SK-N-SH (cell line): ENCODE data around the gene SSNA1. TPM values are rescaled to one million over a fixed set of nuclear protein-coding genes. Genes with fewer than 3 reads are reported as not detected.

Source experiments
- CTCF ChIA-PET: fragments of 300-600, 350-600 bp; formaldehyde crosslinking; extraction: SDS; loops from one replicate; lab custom pipeline; 2021; lab: Yijun Ruan, JAX
- POLR2A ChIA-PET: fragments of 350-600 bp; sonication (Branson Sonifier 250); formaldehyde crosslinking; extraction: SDS; loops from one replicate; lab custom pipeline; 2020; ENCODE audit warnings: antibody characterized with exemption, inconsistent platforms; lab: Yijun Ruan, JAX
- DNase-seq: peaks from one replicate; pipeline ENCODE4 v3.0.0; 2012
- H2AFZ ChIP-seq: fragments of 200-600 bp; sonication (generic); 2 replicates; pipeline ENCODE4 v1.8.1; 2016; ENCODE audit warnings: antibody characterized with exemption, mild to moderate bottlenecking, low read depth
- H3F3A ChIP-seq: fragments of 200-600 bp; sonication (generic); replicated peaks from 2 replicates; pipeline ENCODE3; 2016; ENCODE audit warnings: antibody characterized with exemption, mild to moderate bottlenecking; ENCODE audit not compliant: insufficient read depth
- H3K27ac ChIP-seq, 2 experiments: fragments of 200-500 bp in 1 of 2; fragments of 200-600 bp in 1 of 2; sonication (Bioruptor generic) in 1 of 2; sonication (generic), shearing (Covaris generic) in 1 of 2; 2 replicates each; pipeline versions ENCODE4 v1.5.1 to v1.6.1; 2014 to 2016; ENCODE audit warnings: low read depth in 2 of 2, inconsistent platforms in 1 of 2, low read length in 1 of 2, mild to moderate bottlenecking in 1 of 2, mixed read lengths in 1 of 2
- H3K27me3 ChIP-seq: fragments of 200-600 bp; sonication (generic), shearing (Covaris generic); 2 replicates; pipeline ENCODE4 v1.6.1; 2016; ENCODE audit warnings: mixed run types; ENCODE audit not compliant: insufficient read depth
- H3K36me3 ChIP-seq, 2 experiments: fragments of 200-500 bp in 1 of 2; fragments of 200-600 bp in 1 of 2; sonication (Bioruptor generic) in 1 of 2; sonication (generic) in 1 of 2; replicated peaks in 1 of 2; 2 replicates each; pipeline versions ENCODE3 to v1.5.1; 2014 to 2016; ENCODE audit warnings: low read length in 1 of 2, mild to moderate bottlenecking in 1 of 2; ENCODE audit not compliant: insufficient read depth in 2 of 2, control insufficient read depth in 1 of 2
- H3K4me1 ChIP-seq, 2 experiments: fragments of 200-500 bp in 1 of 2; fragments of 200-600 bp in 1 of 2; sonication (Bioruptor generic) in 1 of 2; sonication (generic), shearing (Covaris generic) in 1 of 2; 2 replicates each; pipeline versions ENCODE4 v1.5.1 to v1.6.1; 2014 to 2016; ENCODE audit warnings: low read depth in 1 of 2, low read length in 1 of 2, mixed run types in 1 of 2; ENCODE audit not compliant: insufficient read depth in 2 of 2, control insufficient read depth in 1 of 2
- H3K4me2 ChIP-seq: fragments of 200-600 bp; sonication (generic), shearing (Covaris generic); 2 replicates; pipeline ENCODE4 v1.6.1; 2017; ENCODE audit warnings: mixed run types
- H3K4me3 ChIP-seq, 2 experiments: fragments of 200-500 bp in 1 of 2; fragments of 200-600 bp in 1 of 2; sonication (Bioruptor generic) in 1 of 2; sonication (generic), shearing (Covaris generic) in 1 of 2; 2 replicates each; pipeline versions ENCODE4 v1.5.1 to v1.8.1; 2014 to 2016; ENCODE audit warnings: low read depth in 2 of 2, inconsistent platforms in 1 of 2, low read length in 1 of 2, mild to moderate bottlenecking in 1 of 2, mixed read lengths in 1 of 2, moderate library complexity in 1 of 2
- H3K79me2 ChIP-seq: fragments of 200-600 bp; sonication (generic); 2 replicates; pipeline ENCODE4 v1.8.1; 2017; ENCODE audit warnings: mild to moderate bottlenecking; ENCODE audit not compliant: insufficient read depth
- H3K9ac ChIP-seq: fragments of 200-600 bp; sonication (generic); 2 replicates; pipeline ENCODE4 v1.6.1; 2017; ENCODE audit warnings: mixed run types
- H3K9me2 ChIP-seq: fragments of 200-600 bp; sonication (generic); 2 replicates; pipeline ENCODE4 v1.6.1; 2017; ENCODE audit warnings: mixed run types
- H3K9me3 ChIP-seq: fragments of 200-600 bp; sonication (generic); 2 replicates; pipeline ENCODE4 v1.6.1; 2017; ENCODE audit warnings: mixed run types, mild to moderate bottlenecking, moderate library complexity
- H4K20me1 ChIP-seq: fragments of 200-600 bp; sonication (generic); 2 replicates; pipeline ENCODE4 v1.6.1; 2017; ENCODE audit warnings: mild to moderate bottlenecking, mixed run types; ENCODE audit not compliant: insufficient read depth
- CHD2 ChIP-seq: fragments of 150-350 bp; IDR thresholded peaks from 2 replicates; pipeline ENCODE4 v1.6.1; 2018; ENCODE audit warnings: low read length; ENCODE audit not compliant: partially characterized antibody
- FOSL2 ChIP-seq: IDR thresholded peaks from 2 replicates; pipeline ENCODE4 v1.4.0; 2012; ENCODE audit warnings: low read depth, mild to moderate bottlenecking, moderate library complexity, borderline replicate concordance
- GABPA ChIP-seq: IDR thresholded peaks from 2 replicates; pipeline ENCODE4 v1.4.0; 2012; ENCODE audit warnings: low read depth, mild to moderate bottlenecking
- GATA2 ChIP-seq: sonication (generic); formaldehyde crosslinking; IDR thresholded peaks from 2 replicates; pipeline ENCODE4 v1.5.0; 2020; ENCODE audit warnings: mild to moderate bottlenecking, missing genetic modification reagents
- MEF2A ChIP-seq: IDR thresholded peaks from 2 replicates; pipeline ENCODE4 v1.4.0; 2012; ENCODE audit warnings: low read depth, borderline replicate concordance
- POLR2AphosphoS5 ChIP-seq: IDR thresholded peaks from 2 replicates; pipeline ENCODE4 v1.6.1; 2012; ENCODE audit warnings: low read depth, low read length
- RFX5 ChIP-seq: IDR thresholded peaks from 2 replicates; pipeline ENCODE4 v1.6.1; 2012; ENCODE audit warnings: mild to moderate bottlenecking, improper control_type of control experiment, low read length
- RXRA ChIP-seq: IDR thresholded peaks from 2 replicates; pipeline ENCODE4 v1.4.0; 2012; ENCODE audit warnings: low read depth, mild to moderate bottlenecking, borderline replicate concordance
- SIN3A ChIP-seq: IDR thresholded peaks from 2 replicates; pipeline ENCODE4 v1.6.1; 2012; ENCODE audit warnings: low read depth, mild to moderate bottlenecking, low read length, moderate library complexity, borderline replicate concordance
- TAF1 ChIP-seq: IDR thresholded peaks from 2 replicates; pipeline ENCODE4 v1.6.1; 2012; ENCODE audit warnings: low read depth, mild to moderate bottlenecking, low read length, moderate library complexity, borderline replicate concordance
- WGBS: methylation state at CpG from one replicate; pipeline ENCODE4 v1.1.6; 2017; ENCODE audit warnings: low lambda C conversion rate; 5-methylcytosine and 5-hydroxymethylcytosine counted together
- polyA plus RNA-seq, 3 experiments: library from polyadenylated mRNA; depleted of rRNA; stranded (reverse); fragments of >200 nt; gene quantifications; 2 replicates each; pipeline ENCODE4 v1.2.3, GENCODE V29; 2012
- TF ChIP-seq, protein P1 (sequence below): IDR thresholded peaks from 2 replicates; pipeline ENCODE4 v1.4.0; 2012; ENCODE audit warnings: low read depth, borderline replicate concordance
- TF ChIP-seq, protein P2 (sequence below): IDR thresholded peaks from 2 replicates; pipeline ENCODE4 v1.6.1; 2012; ENCODE audit warnings: mild to moderate bottlenecking, low read depth, low read length, moderate library complexity

The SSNA1 gene
- polyA plus RNA-seq, 1 of the 3 experiments (the other 2 are of a cell fraction), result 124 TPM

- peaks cover 0 to 7% of the 10 kb centered on the region in 2 experiments for H3K36me3 ChIP-seq
- no peaks in the 10 kb centered on the region for H4K20me1 ChIP-seq
- ChIA-PET CTCF (interaction anchor here (5.0 kb wide), 1 partner anchor 14 kb away, joined by 24 read pairs; the partner anchor contains the start of genes ANAPC2 and SSNA1), POLR2A (interaction anchor here (1.5 kb wide), 1 partner anchor 36 kb away, joined by 5 read pairs; the partner anchor contains the start of gene GRIN1)
- H3K9ac ChIP-seq, result no peak overlapping the region
- 89% methylated on average over 34 of the region's 45 CpGs for WGBS
- TF ChIP-seq GABPA (no peak), TAF1 (no peak), RXRA (no peak), POLR2AphosphoS5 (no peak), SIN3A (no peak), CHD2 (no peak), GATA2 (CRISPR knock-in tag) (no peak), RFX5 (no peak), FOSL2 (no peak), MEF2A (no peak)
- TF ChIP-seq, protein P1, sequence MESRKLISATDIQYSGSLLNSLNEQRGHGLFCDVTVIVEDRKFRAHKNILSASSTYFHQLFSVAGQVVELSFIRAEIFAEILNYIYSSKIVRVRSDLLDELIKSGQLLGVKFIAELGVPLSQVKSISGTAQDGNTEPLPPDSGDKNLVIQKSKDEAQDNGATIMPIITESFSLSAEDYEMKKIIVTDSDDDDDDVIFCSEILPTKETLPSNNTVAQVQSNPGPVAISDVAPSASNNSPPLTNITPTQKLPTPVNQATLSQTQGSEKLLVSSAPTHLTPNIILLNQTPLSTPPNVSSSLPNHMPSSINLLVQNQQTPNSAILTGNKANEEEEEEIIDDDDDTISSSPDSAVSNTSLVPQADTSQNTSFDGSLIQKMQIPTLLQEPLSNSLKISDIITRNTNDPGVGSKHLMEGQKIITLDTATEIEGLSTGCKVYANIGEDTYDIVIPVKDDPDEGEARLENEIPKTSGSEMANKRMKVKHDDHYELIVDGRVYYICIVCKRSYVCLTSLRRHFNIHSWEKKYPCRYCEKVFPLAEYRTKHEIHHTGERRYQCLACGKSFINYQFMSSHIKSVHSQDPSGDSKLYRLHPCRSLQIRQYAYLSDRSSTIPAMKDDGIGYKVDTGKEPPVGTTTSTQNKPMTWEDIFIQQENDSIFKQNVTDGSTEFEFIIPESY, result no peak
- TF ChIP-seq, protein P2, sequence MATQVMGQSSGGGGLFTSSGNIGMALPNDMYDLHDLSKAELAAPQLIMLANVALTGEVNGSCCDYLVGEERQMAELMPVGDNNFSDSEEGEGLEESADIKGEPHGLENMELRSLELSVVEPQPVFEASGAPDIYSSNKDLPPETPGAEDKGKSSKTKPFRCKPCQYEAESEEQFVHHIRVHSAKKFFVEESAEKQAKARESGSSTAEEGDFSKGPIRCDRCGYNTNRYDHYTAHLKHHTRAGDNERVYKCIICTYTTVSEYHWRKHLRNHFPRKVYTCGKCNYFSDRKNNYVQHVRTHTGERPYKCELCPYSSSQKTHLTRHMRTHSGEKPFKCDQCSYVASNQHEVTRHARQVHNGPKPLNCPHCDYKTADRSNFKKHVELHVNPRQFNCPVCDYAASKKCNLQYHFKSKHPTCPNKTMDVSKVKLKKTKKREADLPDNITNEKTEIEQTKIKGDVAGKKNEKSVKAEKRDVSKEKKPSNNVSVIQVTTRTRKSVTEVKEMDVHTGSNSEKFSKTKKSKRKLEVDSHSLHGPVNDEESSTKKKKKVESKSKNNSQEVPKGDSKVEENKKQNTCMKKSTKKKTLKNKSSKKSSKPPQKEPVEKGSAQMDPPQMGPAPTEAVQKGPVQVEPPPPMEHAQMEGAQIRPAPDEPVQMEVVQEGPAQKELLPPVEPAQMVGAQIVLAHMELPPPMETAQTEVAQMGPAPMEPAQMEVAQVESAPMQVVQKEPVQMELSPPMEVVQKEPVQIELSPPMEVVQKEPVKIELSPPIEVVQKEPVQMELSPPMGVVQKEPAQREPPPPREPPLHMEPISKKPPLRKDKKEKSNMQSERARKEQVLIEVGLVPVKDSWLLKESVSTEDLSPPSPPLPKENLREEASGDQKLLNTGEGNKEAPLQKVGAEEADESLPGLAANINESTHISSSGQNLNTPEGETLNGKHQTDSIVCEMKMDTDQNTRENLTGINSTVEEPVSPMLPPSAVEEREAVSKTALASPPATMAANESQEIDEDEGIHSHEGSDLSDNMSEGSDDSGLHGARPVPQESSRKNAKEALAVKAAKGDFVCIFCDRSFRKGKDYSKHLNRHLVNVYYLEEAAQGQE, result no peak
- peaks cover 13% of the 10 kb centered on the region; the same call in 1 of the 2 replicates for H3K27me3 ChIP-seq
- H2AFZ ChIP-seq, result no peak overlapping the region
- no peak overlapping the region for H3K4me3 ChIP-seq
- H3K4me2 ChIP-seq, result no peak overlapping the region
- peaks cover 0 to 23% of the 10 kb centered on the region in 2 experiments; a peak in 1 of 4 replicates for H3K4me1 ChIP-seq
- DNase-seq, result peak; percentile 83
- no peaks in the 10 kb centered on the region for H3F3A ChIP-seq
- no peaks in the 10 kb centered on the region for H3K9me2 ChIP-seq
- no peaks in the 10 kb centered on the region for H3K9me3 ChIP-seq
- H3K79me2 ChIP-seq, result no peaks in the 10 kb centered on the region
- H3K27ac ChIP-seq, result peak overlapping the region in 1 of 2 experiments; percentile 47; a peak in 2 of 4 replicates
These were observed 14.4 kb upstream of the SSNA1 start for GRCh38 chr9:137173796-137174664.
